NB4 (cell line): Measurements from ENCODE around the gene TNFRSF18.

Source experiments
- CTCF ChIP-seq: IDR thresholded peaks from one replicate; pipeline ENCODE4 v1.5.1; 2012; ENCODE audit warnings: low read depth, low read length
- MAX ChIP-seq: IDR thresholded peaks from 2 replicates; pipeline ENCODE4 v1.6.1; 2011; ENCODE audit warnings: low read depth, low read length
- MYC ChIP-seq: IDR thresholded peaks from 2 replicates; pipeline ENCODE4 v1.6.1; 2011; ENCODE audit warnings: low read depth, low read length
- POLR2A ChIP-seq: IDR thresholded peaks from 2 replicates; pipeline ENCODE4 v1.6.1; 2011; ENCODE audit warnings: mild to moderate bottlenecking; ENCODE audit not compliant: insufficient read length; ENCODE audit errors: extremely low read depth

GRCh38 chr1:1163538-1164070, 42.8 kb downstream of the TNFRSF18 start:
- TF ChIP-seq CTCF (no peak), POLR2A (no peak), MYC (no peak), MAX (no peak)
